WTC11 (cell line): ENCODE measurements around the gene PCK2. TPM values are rescaled to one million over a fixed set of nuclear protein-coding genes. Genes with fewer than 3 reads are reported as not detected.
A peak's percentile ranks its signal among the peaks of the same experiment; 100 is the strongest.

Source experiments
- ATAC-seq: fragments of 200-7000 bp; cut with Tn5 transposase; 2 replicates; pipeline ENCODE4 v1.10.0; 2021; ENCODE audit warnings: mild to moderate bottlenecking, moderate library complexity
- CTCF ChIA-PET: fragments of 300-600 bp; sonication (Branson Sonifier 250); formaldehyde crosslinking; loops from one replicate; lab custom pipeline; 2021; ENCODE audit warnings: antibody characterized with exemption; lab: Charles Lee
- POLR2A ChIA-PET: fragments of 350-600 bp; sonication (Branson Sonifier 250); formaldehyde crosslinking; loops from one replicate; lab custom pipeline; 2021; ENCODE audit warnings: antibody characterized with exemption; lab: Charles Lee
- DNase-seq: peaks from one replicate; pipeline ENCODE4 v3.0.0; 2021; ENCODE audit warnings: low spot score
- H3K27ac Mint-ChIP-seq: 2 replicates; pipeline ENCODE4 v1.8.0; 2021; ENCODE audit warnings: mixed read lengths
- H3K27me3 Mint-ChIP-seq: 2 replicates; pipeline ENCODE4 v1.8.0; 2021; ENCODE audit warnings: low read depth, mild to moderate bottlenecking, moderate library complexity, mixed read lengths
- H3K36me3 Mint-ChIP-seq: 2 replicates; pipeline ENCODE4 v1.8.0; 2021; ENCODE audit warnings: mixed read lengths
- H3K4me1 Mint-ChIP-seq: 2 replicates; pipeline ENCODE4 v1.8.0; 2022; ENCODE audit warnings: mixed read lengths
- H3K4me3 Mint-ChIP-seq: 2 replicates; pipeline ENCODE4 v1.8.0; 2021; ENCODE audit warnings: mild to moderate bottlenecking, moderate library complexity, mixed read lengths
- H3K9me3 Mint-ChIP-seq: 2 replicates; pipeline ENCODE4 v1.8.0; 2021; ENCODE audit warnings: mixed read lengths
- AFF4 ChIP-seq: sonication (generic); formaldehyde crosslinking; IDR thresholded peaks from 2 replicates; pipeline ENCODE4 v1.8.1; 2023; ENCODE audit warnings: mild to moderate bottlenecking, missing genetic modification reagents, borderline replicate concordance
- ATF2 ChIP-seq: sonication (generic); formaldehyde crosslinking; IDR thresholded peaks from 2 replicates; pipeline ENCODE4 v1.8.1; 2022; ENCODE audit warnings: low read depth, missing genetic modification reagents, borderline replicate concordance
- EMX1 ChIP-seq: fragments of 250-450 bp; sonication (Bioruptor Pico); IDR thresholded peaks from 2 replicates; pipeline ENCODE4 v1.8.0; 2021; ENCODE audit warnings: mild to moderate bottlenecking
- FOXK1 ChIP-seq: sonication (generic); formaldehyde crosslinking; IDR thresholded peaks from 2 replicates; pipeline ENCODE4 v1.8.0; 2022; ENCODE audit warnings: mild to moderate bottlenecking, moderate library complexity, missing genetic modification reagents
- FOXP1 ChIP-seq: sonication (generic); formaldehyde crosslinking; IDR thresholded peaks from 2 replicates; pipeline ENCODE4 v1.8.0; 2022; ENCODE audit warnings: missing genetic modification reagents, mild to moderate bottlenecking, moderate library complexity, borderline replicate concordance
- GABPB1 ChIP-seq: sonication (generic); formaldehyde crosslinking; IDR thresholded peaks from 2 replicates; pipeline ENCODE4 v1.8.1; 2023; ENCODE audit warnings: mild to moderate bottlenecking, missing genetic modification reagents
- JUN ChIP-seq: sonication (generic); formaldehyde crosslinking; IDR thresholded peaks from 2 replicates; pipeline ENCODE4 v1.8.0; 2023; ENCODE audit warnings: mild to moderate bottlenecking, missing genetic modification reagents
- OVOL2 ChIP-seq: fragments of 250-450 bp; sonication (Bioruptor Pico); IDR thresholded peaks from 2 replicates; pipeline ENCODE4 v1.9.0; 2021; ENCODE audit warnings: mild to moderate bottlenecking, borderline replicate concordance
- SMAD3 ChIP-seq: sonication (generic); formaldehyde crosslinking; IDR thresholded peaks from 2 replicates; pipeline ENCODE4 v1.8.0; 2022; ENCODE audit warnings: missing genetic modification reagents, mild to moderate bottlenecking, borderline replicate concordance
- SP1 ChIP-seq: sonication (generic); formaldehyde crosslinking; conservative IDR thresholded peaks from 2 replicates; pipeline ENCODE4 v1.8.1; 2022; ENCODE audit warnings: missing genetic modification reagents
- USF1 ChIP-seq: sonication (generic); formaldehyde crosslinking; IDR thresholded peaks from 2 replicates; pipeline ENCODE4 v1.8.0; 2022; ENCODE audit warnings: mild to moderate bottlenecking, missing genetic modification reagents
- USF2 ChIP-seq: sonication (generic); formaldehyde crosslinking; IDR thresholded peaks from 2 replicates; pipeline ENCODE4 v1.8.1; 2023; ENCODE audit warnings: mild to moderate bottlenecking, missing genetic modification reagents, moderate library complexity
- ZNF121 ChIP-seq: sonication (generic); formaldehyde crosslinking; IDR thresholded peaks from 2 replicates; pipeline ENCODE4 v1.8.0; 2023; ENCODE audit warnings: missing genetic modification reagents
- ZNF232 ChIP-seq: sonication (generic); formaldehyde crosslinking; IDR thresholded peaks from 2 replicates; pipeline ENCODE4 v1.8.0; 2022; ENCODE audit warnings: mild to moderate bottlenecking, missing genetic modification reagents
- ZNF416 ChIP-seq: fragments of 250-450 bp; sonication (Bioruptor Pico); IDR thresholded peaks from 2 replicates; pipeline ENCODE4 v1.9.0; 2021; ENCODE audit warnings: mild to moderate bottlenecking, inconsistent platforms
- ZNF512 ChIP-seq: sonication (generic); formaldehyde crosslinking; IDR thresholded peaks from 2 replicates; pipeline ENCODE4 v1.8.1; 2022; ENCODE audit warnings: missing genetic modification reagents, borderline replicate concordance
- total RNA-seq: library from RNA; stranded (reverse); gene quantifications from 3 replicates; pipeline ENCODE4 v1.2.3, GENCODE V29; 2021

The PCK2 gene
- total RNA-seq, 1 experiment from 2014 or later = 67.0 TPM

GRCh38 chr14:24114532-24115421, 20.7 kb downstream of the PCK2 start, which contains the start of the genes DCAF11 and NRL (continued):
- TF ChIP-seq USF1 (peak; percentile 93), OVOL2 (no peak), ZNF232 (CRISPR knock-in tag) (peak; percentile 35; the same call in 1 of the 2 replicates), FOXK1 (CRISPR knock-in tag) (peak; percentile 96), FOXP1 (CRISPR knock-in tag) (peak; percentile 59; the same call in 1 of the 2 replicates), SMAD3 (CRISPR knock-in tag) (0 out of 2 replicates have a peak, but pooled peaks have one; percentile 57), USF2 (CRISPR knock-in tag) (peak; percentile 90), GABPB1 (CRISPR knock-in tag) (peak; percentile 92), SP1 (CRISPR knock-in tag) (peak; percentile 91), EMX1 (no peak)
- TF ChIP-seq, all 79 proteins: peak for 16

- ATAC-seq = peak; percentile 1; the same call in 1 of the 2 replicates
- DNase-seq = no peak
- Mint-ChIP-seq H3K4me1 (peaks cover 17% of the 10 kb centered on the region), H3K27ac (peak overlapping the region; percentile 93), H3K4me3 (peak overlapping the region; percentile 99), H3K9me3 (no peaks in the 10 kb centered on the region), H3K27me3 (peaks cover 4% of the 10 kb centered on the region; the same call in 1 of the 2 replicates), H3K36me3 (peaks cover 34% of the 10 kb centered on the region)
- POLR2A ChIA-PET = interaction anchor here (0.7 to 3.3 kb wide), 14 partner anchors 8 to 80 kb away, joined by 3 to 44 read pairs (median 11); partner anchors contain the start of genes CARMIL3, EMC9, IPO4 and IRF9
- TF ChIP-seq FOXP1 (CRISPR knock-in tag) (no peak), ZNF512 (CRISPR knock-in tag) (no peak), ZNF121 (CRISPR knock-in tag) (no peak), ZNF232 (CRISPR knock-in tag) (no peak), AFF4 (no peak), ZNF416 (CRISPR knock-in tag) (no peak), ATF2 (no peak), JUN (CRISPR knock-in tag) (no peak)
- CTCF ChIA-PET = interaction anchor here (0.5 to 3.3 kb wide), 28 partner anchors 9 to 483 kb away, joined by 3 to 67 read pairs (median 6); partner anchors contain the start of genes CARMIL3, CIDEB, DHRS4L2 and EMC9
These were observed 21.5 kb downstream of the PCK2 start for GRCh38 chr14:24115422-24116127.
